Neural progenitor cell (in vitro differentiated cells): ENCODE measurements around the gene TTR. TPM values are rescaled to one million over a fixed set of nuclear protein-coding genes. Genes with fewer than 3 reads are reported as not detected.

Experiments
- DNase-seq: peaks from one replicate; pipeline ENCODE4 v3.0.0-alpha.2; 2016; ENCODE audit warnings: low spot score
- H2AFZ ChIP-seq: fragments of 200-600 bp; sonication (generic); replicated peaks from 2 replicates; pipeline ENCODE4 v1.6.1; 2016; ENCODE audit warnings: antibody characterized with exemption
- H3F3A ChIP-seq: fragments of 200-600 bp; sonication (generic); 2 replicates; pipeline ENCODE4 v1.6.1; 2016; ENCODE audit warnings: antibody characterized with exemption, low read depth
- H3K27ac ChIP-seq: fragments of 200-600 bp; sonication (generic); 2 replicates; pipeline ENCODE4 v1.5.1; 2016; ENCODE audit warnings: mild to moderate bottlenecking
- H3K27me3 ChIP-seq: fragments of 200-600 bp; sonication (generic); 2 replicates; pipeline ENCODE4 v1.6.1; 2016; ENCODE audit warnings: mild to moderate bottlenecking, moderate library complexity
- H3K36me3 ChIP-seq: fragments of 200-600 bp; sonication (generic); 2 replicates; pipeline ENCODE4 v1.5.1; 2016
- H3K4me1 ChIP-seq: fragments of 200-600 bp; sonication (generic); 2 replicates; pipeline ENCODE4 v1.6.1; 2016; ENCODE audit warnings: mixed run types
- H3K4me2 ChIP-seq: fragments of 200-600 bp; sonication (generic); 2 replicates; pipeline ENCODE4 v1.6.1; 2016
- H3K4me3 ChIP-seq: fragments of 200-600 bp; sonication (generic); 2 replicates; pipeline ENCODE4 v1.5.1; 2016
- H3K79me2 ChIP-seq: fragments of 200-600 bp; sonication (generic); 2 replicates; pipeline ENCODE4 v1.6.1; 2016; ENCODE audit warnings: low read depth
- H3K9ac ChIP-seq: fragments of 200-600 bp; sonication (generic); 2 replicates; pipeline ENCODE4 v1.6.1; 2016
- H3K9me3 ChIP-seq: fragments of 200-600 bp; sonication (generic); 2 replicates; pipeline ENCODE4 v1.5.1; 2016; ENCODE audit warnings: low read depth
- H4K20me1 ChIP-seq: fragments of 200-600 bp; sonication (generic); 2 replicates; pipeline ENCODE4 v1.6.1; 2016; ENCODE audit warnings: low read depth
- H3K27ac Mint-ChIP-seq: 3 replicates; pipeline ENCODE4 v1.8.0; 2021; ENCODE audit warnings: mixed read lengths
- H3K27me3 Mint-ChIP-seq: 2 replicates; pipeline ENCODE4 v1.8.0; 2022; ENCODE audit warnings: low read depth, mild to moderate bottlenecking, inconsistent platforms, moderate library complexity, mixed read lengths; ENCODE audit not compliant: insufficient read depth
- H3K36me3 Mint-ChIP-seq: 3 replicates; pipeline ENCODE4 v1.8.0; 2021; ENCODE audit warnings: mixed read lengths
- H3K4me1 Mint-ChIP-seq: 3 replicates; pipeline ENCODE4 v1.8.0; 2021; ENCODE audit warnings: mixed read lengths
- H3K4me3 Mint-ChIP-seq: 3 replicates; pipeline ENCODE4 v1.8.0; 2021; ENCODE audit warnings: mild to moderate bottlenecking, moderate library complexity, mixed read lengths
- H3K9me3 Mint-ChIP-seq: 3 replicates; pipeline ENCODE4 v1.8.0; 2020; ENCODE audit warnings: mixed read lengths
- EZH2 ChIP-seq: fragments of 200-600 bp; sonication (generic); IDR thresholded peaks from 2 replicates; pipeline ENCODE4 v1.6.1; 2017; ENCODE audit warnings: antibody characterized with exemption, mild to moderate bottlenecking, moderate library complexity
- EZH2phosphoT487 ChIP-seq: fragments of 200-600 bp; sonication (generic); IDR thresholded peaks from 2 replicates; pipeline ENCODE4 v1.6.1; 2017; ENCODE audit warnings: antibody characterized with exemption
- total RNA-seq: library from RNA; depleted of rRNA; stranded (reverse); fragments of >200 nt; gene quantifications from 2 replicates; pipeline ENCODE4 v1.2.3, GENCODE V29; 2015; ENCODE audit warnings: low replicate concordance
- TF ChIP-seq, protein P1 (sequence below): fragments of 200-600 bp; sonication (generic); IDR thresholded peaks from 2 replicates; pipeline ENCODE4 v1.5.1; 2017; ENCODE audit warnings: antibody characterized with exemption, mild to moderate bottlenecking

Gene TTR
- total RNA-seq, 1 donor from 2014 or later: 1.8 TPM

GRCh38 chr18:31574359-31574758 is 17.3 kb upstream of the TTR start:
- H3K4me3 Mint-ChIP-seq: no peak overlapping the region

DNA sequence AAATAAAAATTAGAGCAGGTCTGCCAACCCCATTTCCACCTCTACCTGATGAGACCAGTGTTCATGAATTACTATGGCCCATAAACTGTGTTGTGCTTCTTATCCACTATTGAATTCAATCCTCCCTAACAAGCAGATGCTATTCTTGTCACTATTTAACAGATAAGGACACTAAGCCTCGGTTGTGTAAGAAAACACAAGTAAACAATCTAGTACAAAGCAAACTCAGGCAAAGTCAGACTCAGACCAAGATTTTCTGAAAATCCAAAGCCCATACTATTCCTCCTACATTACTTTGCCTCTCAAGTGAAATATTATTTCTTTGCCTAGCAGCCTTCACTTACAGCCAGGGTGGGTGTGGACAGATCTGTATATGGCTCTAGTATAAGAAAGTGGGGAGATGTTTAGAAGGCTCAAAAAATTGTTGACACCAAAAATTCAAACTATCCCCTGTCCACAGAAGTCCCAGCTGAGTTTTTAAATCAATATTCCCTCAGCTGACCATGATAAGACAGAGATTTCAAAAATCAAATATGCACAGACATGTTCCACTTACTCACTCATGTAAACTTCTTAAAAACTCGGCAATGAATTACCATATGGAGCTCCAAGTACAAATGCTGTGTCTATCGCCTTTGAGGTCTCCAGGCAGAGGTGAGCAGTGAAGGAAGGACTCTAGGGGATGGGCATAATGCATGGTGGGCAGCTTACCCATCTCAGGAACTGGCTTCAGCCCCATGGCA is 16.0 kb upstream of the TTR start:
- TF ChIP-seq EZH2phosphoT487: no peak
- TF ChIP-seq EZH2: no peak
- TF ChIP-seq, protein P1, sequence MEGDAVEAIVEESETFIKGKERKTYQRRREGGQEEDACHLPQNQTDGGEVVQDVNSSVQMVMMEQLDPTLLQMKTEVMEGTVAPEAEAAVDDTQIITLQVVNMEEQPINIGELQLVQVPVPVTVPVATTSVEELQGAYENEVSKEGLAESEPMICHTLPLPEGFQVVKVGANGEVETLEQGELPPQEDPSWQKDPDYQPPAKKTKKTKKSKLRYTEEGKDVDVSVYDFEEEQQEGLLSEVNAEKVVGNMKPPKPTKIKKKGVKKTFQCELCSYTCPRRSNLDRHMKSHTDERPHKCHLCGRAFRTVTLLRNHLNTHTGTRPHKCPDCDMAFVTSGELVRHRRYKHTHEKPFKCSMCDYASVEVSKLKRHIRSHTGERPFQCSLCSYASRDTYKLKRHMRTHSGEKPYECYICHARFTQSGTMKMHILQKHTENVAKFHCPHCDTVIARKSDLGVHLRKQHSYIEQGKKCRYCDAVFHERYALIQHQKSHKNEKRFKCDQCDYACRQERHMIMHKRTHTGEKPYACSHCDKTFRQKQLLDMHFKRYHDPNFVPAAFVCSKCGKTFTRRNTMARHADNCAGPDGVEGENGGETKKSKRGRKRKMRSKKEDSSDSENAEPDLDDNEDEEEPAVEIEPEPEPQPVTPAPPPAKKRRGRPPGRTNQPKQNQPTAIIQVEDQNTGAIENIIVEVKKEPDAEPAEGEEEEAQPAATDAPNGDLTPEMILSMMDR: no peak

More at GRCh38 chr18:31574359-31574758, 17.3 kb upstream of the TTR start:
- Mint-ChIP-seq H3K9me3 (no peaks in the 10 kb centered on the region), H3K4me1 (peaks cover 25% of the 10 kb centered on the region), H3K27me3 (peaks cover under 1% of the 10 kb centered on the region), H3K36me3 (no peaks in the 10 kb centered on the region), H3K27ac (no peak overlapping the region)
- no peak overlapping the region for H2AFZ ChIP-seq
- TF ChIP-seq, protein P1: no peak
- TF ChIP-seq EZH2phosphoT487 (no peak), EZH2 (no peak)
- no peaks in the 10 kb centered on the region for H3K27me3 ChIP-seq
- peaks cover 12% of the 10 kb centered on the region for H3F3A ChIP-seq
- peaks cover 13% of the 10 kb centered on the region for H3K4me1 ChIP-seq
- no peak overlapping the region for H3K4me3 ChIP-seq
- no peaks in the 10 kb centered on the region for H4K20me1 ChIP-seq
- H3K4me2 ChIP-seq: no peak overlapping the region
- no peaks in the 10 kb centered on the region for H3K9me3 ChIP-seq
- no peaks in the 10 kb centered on the region for H3K79me2 ChIP-seq
- no peaks in the 10 kb centered on the region for H3K36me3 ChIP-seq
- H3K27ac ChIP-seq: no peak overlapping the region
- DNase-seq: no peak
- no peak overlapping the region for H3K9ac ChIP-seq

DNA sequence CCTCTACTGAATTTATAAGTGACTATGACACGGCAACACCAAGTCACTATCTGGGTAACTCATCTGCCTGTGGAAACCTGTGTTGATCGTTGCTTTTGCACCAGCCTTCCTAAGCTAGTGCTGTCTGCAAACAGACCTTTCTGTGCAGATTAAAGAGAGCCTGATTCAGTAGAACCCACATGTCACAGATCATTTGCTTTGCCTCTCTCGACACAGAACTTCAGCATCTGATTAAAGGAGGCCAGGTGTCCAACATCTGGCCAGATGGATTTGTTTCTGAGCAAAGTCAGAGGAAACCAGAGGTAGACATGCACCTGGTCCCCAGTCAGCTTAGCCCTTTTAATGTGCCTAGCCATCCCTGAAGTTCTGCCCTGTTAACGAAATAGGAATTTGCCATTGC is 15.0 kb upstream of the TTR start:
- Histone ChIP-seq H3K27me3 (no peaks in the 10 kb centered on the region), H3K79me2 (no peaks in the 10 kb centered on the region), H3K4me1 (peaks cover 8% of the 10 kb centered on the region), H3K36me3 (no peaks in the 10 kb centered on the region), H4K20me1 (no peaks in the 10 kb centered on the region), H3K9ac (no peak overlapping the region), H3K4me3 (no peak overlapping the region), H3K27ac (no peak overlapping the region), H3K9me3 (no peaks in the 10 kb centered on the region), H3K4me2 (no peak overlapping the region), H3F3A (peaks cover 8% of the 10 kb centered on the region), H2AFZ (no peak overlapping the region)
- Mint-ChIP-seq H3K27me3 (no peaks in the 10 kb centered on the region), H3K4me1 (peaks cover 16% of the 10 kb centered on the region), H3K9me3 (no peaks in the 10 kb centered on the region), H3K27ac (no peak overlapping the region), H3K4me3 (no peak overlapping the region), H3K36me3 (no peaks in the 10 kb centered on the region)
- no peak for DNase-seq
- TF ChIP-seq, protein P1: no peak
- no peak for TF ChIP-seq EZH2phosphoT487
- no peak for TF ChIP-seq EZH2

More for the DNA sequence above, 16.0 kb upstream of the TTR start:
- no peaks in the 10 kb centered on the region for H3K9me3 ChIP-seq
- DNase-seq: no peak
- Mint-ChIP-seq H3K4me3 (no peak overlapping the region), H3K27ac (no peak overlapping the region), H3K27me3 (no peaks in the 10 kb centered on the region), H3K9me3 (no peaks in the 10 kb centered on the region), H3K4me1 (peaks cover 25% of the 10 kb centered on the region), H3K36me3 (no peaks in the 10 kb centered on the region)
- H3K27me3 ChIP-seq: no peaks in the 10 kb centered on the region
- no peak overlapping the region for H3K4me2 ChIP-seq
- H3K36me3 ChIP-seq: no peaks in the 10 kb centered on the region
- H4K20me1 ChIP-seq: no peaks in the 10 kb centered on the region
- H3K27ac ChIP-seq: no peak overlapping the region
- H3K9ac ChIP-seq: no peak overlapping the region
- H3F3A ChIP-seq: peaks cover 12% of the 10 kb centered on the region
- no peaks in the 10 kb centered on the region for H3K79me2 ChIP-seq
- H3K4me3 ChIP-seq: no peak overlapping the region
- H2AFZ ChIP-seq: no peak overlapping the region
- peaks cover 13% of the 10 kb centered on the region for H3K4me1 ChIP-seq
